Measurements from ENCODE around the gene IFIT2. TPM values are rescaled to one million over a fixed set of nuclear protein-coding genes. Genes with fewer than 3 reads are reported as not detected.

The IFIT2 gene
- polyA plus RNA-seq, 1 of the 3 experiments (the other 2 are of a cell fraction) = 0.99 TPM

GRCh38 chr10:89269433-89270152 lies 32.3 kb upstream of the IFIT2 start:
- H3K27me3 ChIP-seq (ENCODE audit: insufficient read depth) = no peaks in the 10 kb centered on the region
- no peaks in the 10 kb centered on the region for H3K79me2 ChIP-seq (ENCODE audit: insufficient read depth)
- WGBS (ENCODE audit: low lambda C conversion rate) = 83% methylated on average over 3 of the region's 3 CpGs
- POLR2A ChIA-PET = no interaction called here
- no peaks in the 10 kb centered on the region for H3K36me3 ChIP-seq (replicated peaks in 1 of 2; ENCODE audit: control insufficient read depth in 1 of 2, insufficient read depth in 2 of 2, low read length in 1 of 2)
- no peak for DNase-seq
- H3K9me2 ChIP-seq = no peaks in the 10 kb centered on the region
- TF ChIP-seq RAD21 (IDR thresholded peaks at IDR 0.05; ENCODE audit: low read length) (no peak), CTCF (IDR thresholded peaks at IDR 0.05) (no peak), NRF1 (IDR thresholded peaks at IDR 0.05; ENCODE audit: low read depth, low read length) (no peak), ELF1 (IDR thresholded peaks at IDR 0.05) (no peak), EZH2phosphoT487 (IDR thresholded peaks at IDR 0.05; ENCODE audit: borderline replicate concordance, low read depth) (no peak), POLR2AphosphoS5 (IDR thresholded peaks at IDR 0.05; ENCODE audit: low read depth, low read length) (no peak), USF2 (IDR thresholded peaks at IDR 0.05; ENCODE audit: borderline replicate concordance, low read depth, low read length) (no peak), IRF3 (IDR thresholded peaks at IDR 0.05; ENCODE audit: low read depth, low read length) (no peak), RCOR1 (IDR thresholded peaks at IDR 0.05; ENCODE audit: low read length) (no peak), RFX5 (IDR thresholded peaks at IDR 0.05; ENCODE audit: low read length) (no peak), FOXJ3 (CRISPR knock-in tag; IDR thresholded peaks at IDR 0.05) (no peak), ZBTB33 (IDR thresholded peaks at IDR 0.05; ENCODE audit: borderline replicate concordance, low read depth) (no peak), SIN3A (IDR thresholded peaks at IDR 0.05; ENCODE audit: borderline replicate concordance, low read depth, low read length) (no peak), FOXM1 (IDR thresholded peaks at IDR 0.05; ENCODE audit: low read depth) (no peak), TEAD4 (IDR thresholded peaks at IDR 0.05; ENCODE audit: borderline replicate concordance, insufficient read depth) (no peak)
- no peak overlapping the region for H3K4me3 ChIP-seq (ENCODE audit: low read depth in 2 of 2, low read length in 1 of 2)
- no peak overlapping the region for H2AFZ ChIP-seq (ENCODE audit: low read depth)
- peaks cover 0 to 2% of the 10 kb centered on the region in 2 experiments; a peak in 2 of 4 replicates for H3K4me1 ChIP-seq (ENCODE audit: control insufficient read depth in 1 of 2, insufficient read depth in 2 of 2, low read depth in 1 of 2, low read length in 1 of 2)
- H3F3A ChIP-seq (replicated peaks; ENCODE audit: insufficient read depth) = no peaks in the 10 kb centered on the region
- no peak overlapping the region for H3K9ac ChIP-seq
- CTCF ChIA-PET = interaction anchor here (1.0 kb wide), 1 partner anchor 100 kb away, joined by 5 read pairs; no protein-coding TSS in a partner anchor
- no peaks in the 10 kb centered on the region for H4K20me1 ChIP-seq (ENCODE audit: insufficient read depth)
- no peaks in the 10 kb centered on the region for H3K9me3 ChIP-seq
- H3K4me2 ChIP-seq = no peak overlapping the region
- H3K27ac ChIP-seq (ENCODE audit: low read depth in 2 of 2, low read length in 1 of 2) = no peak overlapping the region
